Stimulated activated CD4-positive, alpha-beta T cell treated with anti-CD3 and anti-CD28 coated beads, Interleukin-1b, Interleukin-23, amount 100 ng/mL, for 48 hours (primary cell): ENCODE data around the gene SHISA7.

ENCODE experiments used
- DNase-seq: peaks from one replicate; pipeline ENCODE4 v3.0.0-alpha.2; 2020

SHISA7 gene

GRCh38 chr19:55482156-55482961 lies 39.3 kb upstream of the SHISA7 start:
- no peak for DNase-seq

GRCh38 chr19:55481794-55482155 lies 38.7 kb upstream of the SHISA7 start:
- DNase-seq, result no peak

- no peak for DNase-seq
These were observed 38.2 kb upstream of the SHISA7 start for GRCh38 chr19:55481148-55481793.

GRCh38 chr19:55479451-55480230 lies 36.5 kb upstream of the SHISA7 start:
- no peak for DNase-seq

GRCh38 chr19:55479045-55479444 lies 35.9 kb upstream of the SHISA7 start:
- no peak for DNase-seq

GRCh38 chr19:55478364-55478763 lies 35.3 kb upstream of the SHISA7 start:
- no peak for DNase-seq

- DNase-seq, result no peak
These were observed 34.8 kb upstream of the SHISA7 start for GRCh38 chr19:55477905-55478304.

- DNase-seq, result peak; percentile 98
These were observed 33.1 kb upstream of the SHISA7 start, which contains the start of gene ZNF628 for GRCh38 chr19:55476100-55476775. TSS of gene ZNF628 (plus strand) at chr19:55476617. CDS start at chr19:55479911, 3,294 bp downstream.

- DNase-seq, result no peak
These were observed 31.5 kb upstream of the SHISA7 start for GRCh38 chr19:55474269-55475265.

GRCh38 chr19:55473225-55474012 lies 30.3 kb upstream of the SHISA7 start:
- DNase-seq, result no peak

GRCh38 chr19:55472463-55472862 lies 29.4 kb upstream of the SHISA7 start:
- no peak for DNase-seq

- no peak for DNase-seq
These were observed 28.2 kb upstream of the SHISA7 start for GRCh38 chr19:55471266-55471665.

- no peak for DNase-seq
These were observed 24.9 kb upstream of the SHISA7 start for GRCh38 chr19:55468054-55468393.

- peak; percentile 51 for DNase-seq
These were observed 24.3 kb upstream of the SHISA7 start for GRCh38 chr19:55467236-55468053.

- no peak for DNase-seq
These were observed 23.1 kb upstream of the SHISA7 start for GRCh38 chr19:55466241-55466614.

GRCh38 chr19:55465460-55466240 lies 22.6 kb upstream of the SHISA7 start:
- DNase-seq, result no peak

- DNase-seq, result no peak
These were observed 21.6 kb upstream of the SHISA7 start, which contains the start of gene C19orf85 for GRCh38 chr19:55464662-55465054. TSS of gene C19orf85 (minus strand) at chr19:55464751. CDS start at chr19:55464554, 197 bp downstream.

- no peak for DNase-seq
These were observed 21.1 kb upstream of the SHISA7 start for GRCh38 chr19:55464039-55464661.

- no peak for DNase-seq
These were observed 20.5 kb upstream of the SHISA7 start for GRCh38 chr19:55463583-55464031.
